Left renal cortex interstitium (tissue), 4 donors: ENCODE measurements around the gene DNAJB13. TPM values are rescaled to one million over a fixed set of nuclear protein-coding genes. Genes with fewer than 3 reads are reported as not detected.

Source experiments
- DNase-seq, 4 donors: peaks; one replicate each; pipeline ENCODE4 v3.0.0-alpha.2; 2013; ENCODE audit warnings: low read depth in 4 of 4, low spot score in 2 of 4, missing footprints in 1 of 4
- polyA plus RNA-seq, 4 donors: library from polyadenylated mRNA; unstranded; fragments of 120-200 nt; gene quantifications; one replicate each; pipeline ENCODE4 v1.2.1, GENCODE V29; 2013; ENCODE audit not compliant: insufficient read length in 4 of 4

DNAJB13 gene
- polyA plus RNA-seq, 4 donors, result 2.2 to 7.0 (median 4.2) TPM

- DNase-seq, result no peak
Observed at GRCh38 chr11:73998846-73999575, 48.2 kb downstream of the DNAJB13 start.

- DNase-seq, result no peak
Observed at GRCh38 chr11:73999581-74000306, 48.9 kb downstream of the DNAJB13 start.

GRCh38 chr11:74000307-74001133, 49.7 kb downstream of the DNAJB13 start:
- no peak for DNase-seq

- no peak for DNase-seq
Observed at GRCh38 chr11:74001822-74002286, 51.0 kb downstream of the DNAJB13 start.

- DNase-seq, result no peak
Observed at GRCh38 chr11:74002832-74003231, 52.0 kb downstream of the DNAJB13 start.

- no peak for DNase-seq
Observed at GRCh38 chr11:74004046-74004695, 53.3 kb downstream of the DNAJB13 start.

- DNase-seq, result no peak
Observed at GRCh38 chr11:74004759-74005615, 54.2 kb downstream of the DNAJB13 start.

GRCh38 chr11:74005721-74006517, 55.1 kb downstream of the DNAJB13 start:
- DNase-seq, result no peak

- DNase-seq, result no peak
Observed at GRCh38 chr11:74006743-74007304, 56.0 kb downstream of the DNAJB13 start.

GRCh38 chr11:74007691-74008372, 57.0 kb downstream of the DNAJB13 start:
- DNase-seq, result no peak

- DNase-seq, result no peak
Observed at GRCh38 chr11:74008373-74009229, 57.8 kb downstream of the DNAJB13 start, which contains the start of gene UCP3. Gene UCP3 (minus strand): TSS chr11:74009085. CDS start chr11:74007042, 2,043 bp downstream.

- DNase-seq, result no peak
Observed at GRCh38 chr11:74009230-74009547, 58.4 kb downstream of the DNAJB13 start.

- no peak for DNase-seq
Observed at GRCh38 chr11:74009675-74010305, 59.0 kb downstream of the DNAJB13 start.

- no peak for DNase-seq
Observed at GRCh38 chr11:74010306-74011300, 59.8 kb downstream of the DNAJB13 start.

GRCh38 chr11:74011360-74012073, 60.7 kb downstream of the DNAJB13 start:
- DNase-seq, result no peak
